Mucosa of stomach (tissue), 1 donor: Measurements from ENCODE around the gene TPST2.

Source experiments
- H3K27me3 ChIP-seq: one replicate; pipeline ENCODE4 v1.7.0; 2013; ENCODE audit warnings: mild to moderate bottlenecking, low read length; ENCODE audit not compliant: control insufficient read depth, insufficient read depth
- H3K36me3 ChIP-seq: one replicate; pipeline ENCODE4 v1.7.0; 2013; ENCODE audit warnings: low read length; ENCODE audit not compliant: control insufficient read depth, insufficient read depth
- H3K4me1 ChIP-seq: one replicate; pipeline ENCODE4 v1.7.0; 2013; ENCODE audit warnings: mild to moderate bottlenecking, low read length; ENCODE audit not compliant: control insufficient read depth, insufficient read depth
- H3K4me3 ChIP-seq: one replicate; pipeline ENCODE4 v1.7.0; 2013; ENCODE audit warnings: low read length
- H3K9ac ChIP-seq: one replicate; pipeline ENCODE4 v1.7.0; 2013; ENCODE audit warnings: mild to moderate bottlenecking, low read length, moderate library complexity
- H3K9me3 ChIP-seq: one replicate; pipeline ENCODE4 v1.7.0; 2013; ENCODE audit warnings: mild to moderate bottlenecking, low read length, moderate library complexity; ENCODE audit not compliant: control insufficient read depth
- donor health status: Pancreatic carcinoma.

Gene TPST2

GRCh38 chr22:26609287-26609686, 19.4 kb upstream of the TPST2 start:
- Histone ChIP-seq H3K4me1 (no peaks in the 10 kb centered on the region), H3K36me3 (no peaks in the 10 kb centered on the region), H3K9me3 (no peaks in the 10 kb centered on the region), H3K27me3 (peaks cover 4% of the 10 kb centered on the region), H3K9ac (no peak overlapping the region), H3K4me3 (no peak overlapping the region)

- H3K9me3 ChIP-seq, result no peaks in the 10 kb centered on the region
- no peaks in the 10 kb centered on the region for H3K4me1 ChIP-seq
- peaks cover 4% of the 10 kb centered on the region for H3K27me3 ChIP-seq
- no peak overlapping the region for H3K4me3 ChIP-seq
- H3K36me3 ChIP-seq, result no peaks in the 10 kb centered on the region
- no peak overlapping the region for H3K9ac ChIP-seq
Observed at GRCh38 chr22:26608129-26608528, 18.2 kb upstream of the TPST2 start.

- Histone ChIP-seq H3K4me3 (no peak overlapping the region), H3K36me3 (no peaks in the 10 kb centered on the region), H3K27me3 (peaks cover 4% of the 10 kb centered on the region), H3K9me3 (no peaks in the 10 kb centered on the region), H3K9ac (no peak overlapping the region), H3K4me1 (no peaks in the 10 kb centered on the region)
Observed at GRCh38 chr22:26606611-26607010, 16.7 kb upstream of the TPST2 start.

- Histone ChIP-seq H3K27me3 (peaks cover 9% of the 10 kb centered on the region), H3K9me3 (no peaks in the 10 kb centered on the region), H3K4me3 (no peak overlapping the region), H3K36me3 (no peaks in the 10 kb centered on the region), H3K9ac (no peak overlapping the region), H3K4me1 (no peaks in the 10 kb centered on the region)
Observed at GRCh38 chr22:26604368-26604767, 14.4 kb upstream of the TPST2 start.

GRCh38 chr22:26602127-26602526, 12.2 kb upstream of the TPST2 start:
- H3K4me1 ChIP-seq, result no peaks in the 10 kb centered on the region
- H3K9me3 ChIP-seq, result no peaks in the 10 kb centered on the region
- peaks cover 5% of the 10 kb centered on the region for H3K27me3 ChIP-seq
- H3K4me3 ChIP-seq, result no peak overlapping the region
- no peak overlapping the region for H3K9ac ChIP-seq
- no peaks in the 10 kb centered on the region for H3K36me3 ChIP-seq

- no peaks in the 10 kb centered on the region for H3K4me1 ChIP-seq
- no peaks in the 10 kb centered on the region for H3K36me3 ChIP-seq
Observed at GRCh38 chr22:26601726-26602125, 11.8 kb upstream of the TPST2 start.

GRCh38 chr22:26599505-26599904, 9.6 kb upstream of the TPST2 start:
- H3K36me3 ChIP-seq, result no peaks in the 10 kb centered on the region
- H3K4me1 ChIP-seq, result no peaks in the 10 kb centered on the region
- no peak overlapping the region for H3K4me3 ChIP-seq
- H3K27me3 ChIP-seq, result peaks cover 5% of the 10 kb centered on the region
- H3K9me3 ChIP-seq, result no peaks in the 10 kb centered on the region
- no peak overlapping the region for H3K9ac ChIP-seq

More at GRCh38 chr22:26601726-26602125, 11.8 kb upstream of the TPST2 start:
- Histone ChIP-seq H3K9me3 (no peaks in the 10 kb centered on the region), H3K27me3 (peaks cover 5% of the 10 kb centered on the region), H3K4me3 (no peak overlapping the region), H3K9ac (no peak overlapping the region)

GRCh38 chr22:26597480-26597879, 7.5 kb upstream of the TPST2 start:
- Histone ChIP-seq H3K27me3 (peaks cover 5% of the 10 kb centered on the region), H3K9me3 (no peaks in the 10 kb centered on the region), H3K4me1 (no peaks in the 10 kb centered on the region), H3K4me3 (no peak overlapping the region), H3K9ac (no peak overlapping the region), H3K36me3 (no peaks in the 10 kb centered on the region)

- Histone ChIP-seq H3K4me1 (no peaks in the 10 kb centered on the region), H3K9ac (no peak overlapping the region), H3K9me3 (no peaks in the 10 kb centered on the region), H3K36me3 (no peaks in the 10 kb centered on the region), H3K4me3 (no peak overlapping the region), H3K27me3 (peaks cover 5% of the 10 kb centered on the region)
Observed at GRCh38 chr22:26597026-26597425, 7.1 kb upstream of the TPST2 start.

- Histone ChIP-seq H3K4me1 (peaks cover 10% of the 10 kb centered on the region), H3K9ac (no peak overlapping the region), H3K27me3 (no peaks in the 10 kb centered on the region), H3K9me3 (no peaks in the 10 kb centered on the region), H3K4me3 (no peak overlapping the region), H3K36me3 (no peaks in the 10 kb centered on the region)
Observed at GRCh38 chr22:26593763-26594162, 3.8 kb upstream of the TPST2 start.

GRCh38 chr22:26592421-26592891, 2.5 kb upstream of the TPST2 start:
- no peaks in the 10 kb centered on the region for H3K36me3 ChIP-seq
- no peak overlapping the region for H3K4me3 ChIP-seq
- no peak overlapping the region for H3K9ac ChIP-seq
- H3K4me1 ChIP-seq, result peaks cover 10% of the 10 kb centered on the region
- no peaks in the 10 kb centered on the region for H3K27me3 ChIP-seq
- no peaks in the 10 kb centered on the region for H3K9me3 ChIP-seq

GRCh38 chr22:26589367-26589844, 526 bp downstream of the TPST2 start:
- Histone ChIP-seq H3K9ac (peak overlapping the region; percentile 78), H3K9me3 (no peaks in the 10 kb centered on the region), H3K27me3 (no peaks in the 10 kb centered on the region), H3K4me1 (peaks cover 10% of the 10 kb centered on the region), H3K36me3 (no peaks in the 10 kb centered on the region), H3K4me3 (peak overlapping the region; percentile 37)
